Hepatic stellate cell (primary cell): Measurements from ENCODE around the gene TBC1D25.
"Not testable (repeated sequence)": the region's sequence is repeated elsewhere in the genome, so short reads cannot be mapped to it uniquely, and the experiment has no call there.

ENCODE experiments used
- DNase-seq: peaks from one replicate; pipeline ENCODE4 v3.0.0; 2011; ENCODE audit warnings: low spot score

The TBC1D25 gene

DNA sequence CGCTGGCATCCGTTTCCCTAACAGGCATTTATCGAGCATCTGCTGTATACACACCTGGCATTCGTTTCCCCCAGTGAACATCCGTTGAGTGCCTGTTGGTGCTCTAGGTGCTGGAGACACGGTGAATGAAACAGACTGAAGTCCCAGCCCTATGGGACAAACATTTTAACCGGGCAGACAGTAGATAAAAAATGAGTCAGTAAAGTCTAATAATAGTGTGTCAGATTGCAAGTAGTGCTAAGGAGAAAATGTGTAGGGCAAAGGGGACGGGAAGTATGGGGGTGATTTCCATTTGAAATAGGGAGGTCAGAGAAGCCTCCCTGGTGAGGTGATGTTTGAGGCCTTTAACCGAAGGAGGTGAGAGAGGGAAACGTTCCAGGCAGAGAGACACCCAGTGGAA is 23.2 kb upstream of the TBC1D25 start:
- DNase-seq: no peak

DNA sequence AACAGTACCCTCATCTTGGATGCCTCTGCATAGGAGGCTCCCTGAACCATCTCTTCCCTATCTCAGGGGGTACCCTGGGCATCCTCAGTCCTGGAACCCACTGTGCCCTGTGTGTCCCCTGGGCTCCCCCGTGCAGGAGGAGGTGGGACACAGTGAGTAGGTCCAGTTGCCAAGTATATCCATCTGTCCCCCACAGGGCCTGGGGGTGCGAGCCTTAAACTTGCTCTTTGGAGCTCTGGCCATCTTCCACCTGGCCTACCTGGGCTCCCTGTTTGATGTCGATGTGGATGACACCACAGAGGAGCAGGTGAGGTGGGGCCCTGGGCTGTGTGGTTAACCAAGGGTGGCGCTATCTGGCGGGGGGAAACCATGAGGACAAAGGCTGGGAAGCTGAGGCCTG is 22.5 kb upstream of the TBC1D25 start:
- no peak for DNase-seq

DNA sequence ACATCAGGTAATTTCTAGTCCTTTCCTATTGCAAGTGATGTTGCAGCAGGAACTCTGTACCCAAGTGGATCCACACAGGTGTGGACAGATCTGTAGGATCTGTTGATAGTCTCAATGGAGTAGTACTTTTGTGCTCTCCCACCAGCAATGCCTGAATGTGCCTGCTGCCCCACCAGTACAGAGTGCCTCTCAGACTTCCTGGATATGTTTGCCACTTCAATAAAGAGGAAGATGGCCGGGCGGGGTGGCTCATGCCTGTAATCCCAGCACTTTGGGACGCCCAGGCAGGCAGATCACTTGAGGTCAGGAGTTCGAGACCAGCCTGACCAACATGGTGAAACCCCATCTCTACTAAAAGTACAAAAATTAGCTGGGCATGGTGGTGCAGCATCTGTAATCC is 20.0 kb upstream of the TBC1D25 start:
- DNase-seq: not testable (repeated sequence)

DNA sequence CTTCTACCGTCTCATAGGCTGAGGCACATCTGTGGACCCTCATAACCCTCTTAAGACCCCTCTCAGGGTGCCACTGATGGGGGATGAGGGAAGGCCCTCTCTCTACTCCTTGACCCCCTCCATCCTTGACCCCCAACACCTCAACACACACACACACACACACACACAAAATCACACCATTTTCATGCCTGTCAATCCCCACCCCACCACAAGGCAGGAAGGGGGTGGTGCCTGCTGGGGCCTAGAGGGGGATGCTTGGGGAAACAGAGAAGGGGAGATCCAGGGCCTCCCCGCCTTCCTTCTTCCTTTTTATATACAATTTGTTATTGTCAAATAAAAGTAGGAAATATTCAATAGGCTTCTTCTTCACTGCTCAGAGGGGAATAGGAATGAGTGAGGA is 19.1 kb upstream of the TBC1D25 start:
- no peak for DNase-seq

DNA sequence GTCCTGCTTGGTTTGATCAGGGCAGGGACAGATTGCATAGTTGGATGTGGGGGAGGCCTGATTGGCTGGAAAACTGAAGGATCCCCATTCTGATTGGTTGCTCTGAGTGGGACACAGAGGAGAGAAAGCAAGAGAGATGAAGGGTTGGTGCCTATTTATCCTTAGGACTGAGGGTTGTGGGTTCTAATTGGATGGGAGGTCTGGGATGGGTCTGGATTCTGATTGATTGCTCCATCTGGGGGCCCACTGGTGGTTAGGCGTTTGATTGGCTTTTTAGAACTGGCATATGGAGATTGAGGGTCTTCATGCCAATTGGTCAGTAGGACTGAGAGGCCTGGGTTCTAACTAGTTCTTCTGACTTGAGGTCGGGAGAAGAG is 18.6 kb upstream of the TBC1D25 start:
- DNase-seq: no peak

DNA sequence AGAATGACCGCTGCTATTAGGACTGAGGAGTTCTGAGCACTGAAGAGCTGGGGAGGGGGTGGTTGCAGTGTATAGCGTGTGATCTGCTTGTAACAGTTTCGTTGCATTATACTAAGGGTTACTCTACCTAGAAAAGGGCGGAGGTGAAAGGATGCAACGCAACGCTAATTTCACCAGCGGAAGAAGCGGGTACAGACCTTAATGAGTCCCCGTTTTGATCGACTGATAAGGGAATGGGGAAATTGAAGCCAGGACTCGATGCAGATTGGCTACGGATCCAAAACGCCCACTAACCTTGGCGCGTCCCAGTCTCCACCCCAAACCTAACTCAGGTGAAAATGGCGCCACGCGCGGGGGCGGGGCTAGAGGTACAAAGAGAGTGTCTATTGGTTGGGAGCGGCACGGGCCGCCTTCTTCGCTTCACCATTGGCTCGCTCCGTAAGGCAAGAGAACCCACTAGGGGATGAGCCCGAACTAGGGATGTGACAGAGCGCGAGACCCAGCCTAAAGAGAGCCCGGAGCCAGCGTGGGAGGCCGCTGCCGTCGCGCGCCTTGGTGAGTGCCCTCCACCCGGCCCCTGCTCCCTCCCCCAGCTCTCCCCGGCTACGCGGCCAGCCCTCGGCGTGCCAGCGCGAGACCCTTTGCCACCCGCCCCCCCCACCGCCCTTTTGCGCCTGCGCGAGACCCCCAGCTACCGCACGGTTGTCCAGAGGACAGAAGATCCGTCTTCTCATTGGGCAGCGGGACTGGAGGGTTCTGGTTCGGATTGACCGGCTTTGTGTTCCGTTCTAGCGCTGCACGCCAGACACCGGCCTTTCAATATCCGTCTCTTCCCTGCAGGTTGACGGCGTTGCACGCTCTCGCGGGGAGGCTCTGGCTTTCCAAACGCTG is 17.9 kb upstream of the TBC1D25 start, which contains the start of gene EBP:
TSS of gene EBP (plus strand) at position 456 of the 891 bp plus-strand sequence. CDS start 1,964 bp downstream, outside the sequence.
- DNase-seq: peak; percentile 92

DNA sequence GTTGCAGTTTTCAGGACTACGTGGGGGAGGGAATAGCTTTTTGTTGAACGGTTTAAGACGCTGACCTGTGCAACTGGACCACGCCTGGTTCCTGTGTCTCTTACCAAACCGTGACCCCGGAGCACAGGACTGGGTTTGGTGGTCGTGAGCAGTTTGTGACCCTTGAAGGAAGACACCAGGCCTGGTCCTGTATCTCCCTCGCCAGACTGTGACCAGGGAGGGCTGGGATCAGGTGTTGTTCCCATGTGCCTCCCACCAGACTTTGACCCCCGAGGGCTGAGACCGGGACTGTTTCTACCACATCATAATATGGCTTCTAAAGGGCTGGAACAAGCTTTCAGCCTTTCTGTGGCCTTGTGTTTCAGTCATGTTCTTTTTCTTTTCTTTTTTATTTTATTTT is 17.2 kb upstream of the TBC1D25 start:
- DNase-seq: no peak

DNA sequence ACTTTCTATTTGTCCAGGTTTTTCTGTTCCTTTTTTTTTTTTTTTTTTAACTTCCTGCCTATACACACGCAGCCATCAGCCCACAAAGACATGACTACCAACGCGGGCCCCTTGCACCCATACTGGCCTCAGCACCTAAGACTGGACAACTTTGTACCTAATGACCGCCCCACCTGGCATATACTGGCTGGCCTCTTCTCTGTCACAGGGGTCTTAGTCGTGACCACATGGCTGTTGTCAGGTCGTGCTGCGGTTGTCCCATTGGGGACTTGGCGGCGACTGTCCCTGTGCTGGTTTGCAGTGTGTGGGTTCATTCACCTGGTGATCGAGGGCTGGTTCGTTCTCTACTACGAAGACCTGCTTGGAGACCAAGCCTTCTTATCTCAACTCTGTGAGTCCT is 15.8 kb upstream of the TBC1D25 start:
- DNase-seq: no peak

DNA sequence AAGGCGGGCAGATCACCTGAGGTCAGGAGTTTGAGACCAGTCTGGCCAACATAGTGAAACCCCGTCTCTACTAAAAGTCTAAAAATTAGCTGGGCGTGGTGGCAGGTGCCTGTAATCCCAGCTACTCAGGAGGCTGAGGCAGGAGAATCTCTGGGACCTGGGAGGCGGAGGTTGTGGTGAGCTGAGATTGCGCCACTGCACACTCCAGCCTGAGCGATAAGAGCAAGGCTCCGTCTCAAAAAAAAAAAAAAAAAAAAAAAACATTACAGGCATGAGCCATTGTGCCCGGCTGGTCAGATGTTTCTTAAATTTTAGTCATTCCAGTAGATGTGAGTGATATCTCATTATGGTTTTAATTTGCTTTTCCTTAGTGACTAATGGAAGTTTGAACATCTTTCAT is 13.7 kb upstream of the TBC1D25 start:
- DNase-seq: not testable (repeated sequence)

DNA sequence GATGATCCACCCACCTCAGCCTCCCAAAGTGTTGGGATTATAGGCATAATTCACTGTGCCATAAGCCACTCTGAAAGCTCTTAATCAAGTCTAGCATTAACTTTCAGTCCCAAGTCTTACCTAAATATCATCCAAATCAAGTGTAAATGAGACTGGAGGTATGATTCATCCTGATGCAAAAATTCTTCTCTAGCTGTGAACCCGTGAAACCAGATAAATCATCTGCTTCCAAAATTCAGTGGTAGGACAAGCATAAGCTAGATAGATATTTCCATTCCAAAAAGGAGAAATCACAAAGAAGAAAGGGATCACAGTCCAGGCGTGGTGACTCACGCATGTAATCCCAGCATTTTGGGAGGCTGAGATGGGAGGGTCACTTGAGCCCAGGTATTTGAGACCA is 8.8 kb upstream of the TBC1D25 start:
- DNase-seq: no peak

DNA sequence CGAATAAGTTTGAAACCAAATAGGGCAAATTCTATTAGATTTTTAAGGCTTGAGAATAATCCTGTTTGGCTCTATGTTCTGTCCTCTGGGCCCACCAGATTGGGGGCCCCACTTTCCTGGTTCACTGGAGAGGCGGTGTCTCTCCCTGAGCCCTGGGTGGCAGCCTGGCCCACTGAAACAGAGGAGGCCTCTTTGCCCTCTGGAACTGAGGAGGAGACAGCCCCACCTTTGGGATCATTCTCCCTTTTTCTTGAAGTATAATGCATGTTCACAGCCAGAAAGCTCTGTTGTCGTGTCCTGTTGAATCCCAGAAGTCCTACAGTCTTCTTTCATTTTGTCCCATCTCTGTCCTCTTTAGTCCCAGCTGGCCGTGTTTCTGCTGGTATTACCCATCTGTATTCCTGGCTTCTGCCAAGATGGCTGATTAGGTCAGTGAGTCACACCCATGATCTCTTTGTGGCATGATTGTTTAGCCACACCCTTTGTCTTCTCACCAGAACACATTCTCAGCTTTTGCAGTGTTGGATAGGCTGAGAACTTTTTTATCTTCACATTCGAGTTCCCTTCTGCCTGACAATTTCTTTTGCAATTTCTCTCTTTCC is 8.1 kb upstream of the TBC1D25 start:
- no peak for DNase-seq

DNA sequence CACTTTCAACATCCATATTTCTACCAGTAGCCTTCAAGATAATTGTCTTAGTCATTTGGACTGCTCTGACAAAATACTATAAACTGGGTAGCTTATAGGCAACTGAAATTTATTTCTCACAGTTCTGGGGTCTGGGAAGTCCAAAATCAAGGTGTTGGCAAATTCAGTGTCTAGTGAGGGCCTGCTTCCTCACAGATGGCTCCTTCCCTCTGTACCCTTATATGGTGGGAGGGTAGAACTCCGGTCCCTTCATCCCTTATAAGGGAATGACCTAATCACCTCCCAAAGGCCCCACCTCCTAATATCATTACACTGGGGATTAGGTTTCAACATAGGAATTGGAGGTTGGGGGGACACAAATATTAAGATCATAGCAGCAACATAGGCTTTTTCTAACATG is 7.4 kb upstream of the TBC1D25 start:
- no peak for DNase-seq

DNA sequence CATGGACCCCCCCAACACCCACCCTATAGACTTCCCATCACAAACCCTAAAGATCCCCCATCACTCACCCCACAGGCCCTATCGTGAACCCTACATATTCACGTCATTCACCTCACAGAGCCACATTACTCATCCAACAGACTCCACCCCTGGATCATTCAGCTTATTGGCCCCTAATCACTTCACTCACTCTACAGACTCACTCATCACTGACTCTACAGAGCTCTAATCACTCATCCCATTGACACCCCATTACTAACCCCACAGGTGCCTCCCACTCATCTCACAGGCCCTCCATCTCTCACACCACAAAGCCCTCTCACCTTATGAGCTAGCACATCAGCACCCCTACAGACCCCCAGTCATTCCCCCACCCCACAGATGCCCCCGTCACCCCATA is 6.3 kb upstream of the TBC1D25 start:
- DNase-seq: no peak

DNA sequence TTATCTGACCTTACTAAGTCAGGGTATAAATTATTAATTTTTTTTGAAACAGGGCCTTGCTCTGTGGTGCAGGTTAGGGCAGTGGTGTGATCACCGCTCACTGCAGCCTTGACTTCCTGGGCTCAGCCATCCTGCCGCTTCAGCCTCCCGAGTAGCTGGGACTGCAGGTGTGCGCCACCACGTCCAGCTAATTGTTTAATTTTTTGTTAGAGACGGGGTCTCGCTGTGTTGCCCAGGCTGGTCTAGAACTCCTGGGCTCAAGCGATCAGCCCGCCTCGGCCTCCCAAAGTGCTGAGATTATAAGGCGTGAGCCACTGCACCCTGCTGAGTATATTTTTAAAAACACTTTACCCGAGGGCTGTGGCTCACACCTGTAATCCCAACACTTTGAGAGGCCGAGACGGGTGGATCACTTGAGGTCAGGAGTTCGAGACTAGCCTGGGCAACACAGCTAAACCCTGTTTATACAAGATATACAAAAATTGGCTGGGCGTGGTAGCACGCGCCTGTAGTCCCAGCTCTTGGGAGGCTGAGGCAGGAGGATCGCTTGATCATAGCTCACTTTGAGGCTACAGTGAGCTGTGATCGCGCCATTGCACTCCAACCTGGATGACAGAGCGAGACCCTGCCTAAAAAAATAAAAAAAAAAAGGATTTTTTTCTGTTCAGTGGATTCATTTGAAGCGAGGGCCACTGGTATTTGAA is 721 bp upstream of the TBC1D25 start:
- DNase-seq: no peak

DNA sequence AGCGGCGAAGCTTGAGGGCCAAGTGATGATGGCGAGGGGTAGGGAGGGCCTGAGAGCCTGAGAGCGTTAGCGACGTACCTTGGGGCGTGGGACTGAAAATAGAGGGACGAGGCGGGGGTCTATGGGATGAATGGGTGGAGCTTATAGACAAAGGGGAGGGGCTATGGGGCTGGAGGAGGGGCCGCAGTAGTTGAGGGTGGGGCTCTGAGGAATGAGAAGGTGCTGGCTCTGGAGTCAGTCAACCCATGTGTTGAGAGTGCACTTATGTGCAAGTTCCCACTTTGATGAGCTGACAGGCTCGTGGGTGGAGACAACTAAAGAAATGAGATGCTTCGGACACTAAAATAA is 488 bp downstream of the TBC1D25 start:
- DNase-seq: no peak

DNA sequence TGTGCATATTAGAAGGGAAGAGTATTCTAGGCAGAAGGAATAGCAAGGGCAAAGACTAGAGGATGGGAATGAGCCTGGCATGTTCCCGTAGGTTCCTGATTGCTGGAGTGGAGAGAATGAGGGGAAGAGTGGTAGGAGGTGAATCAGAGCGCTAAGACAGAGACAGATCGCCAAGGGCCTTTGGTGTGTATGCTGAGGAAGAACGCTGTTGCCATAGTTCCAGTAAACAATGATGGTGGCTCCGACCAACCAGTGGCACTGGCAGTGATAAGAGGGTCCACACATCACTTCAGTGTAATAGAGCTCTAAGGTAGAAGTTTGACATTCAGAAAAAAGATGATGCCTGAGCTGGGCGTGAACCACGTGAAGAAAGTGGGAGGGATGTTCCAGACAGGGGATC is 966 bp downstream of the TBC1D25 start:
- no peak for DNase-seq

DNA sequence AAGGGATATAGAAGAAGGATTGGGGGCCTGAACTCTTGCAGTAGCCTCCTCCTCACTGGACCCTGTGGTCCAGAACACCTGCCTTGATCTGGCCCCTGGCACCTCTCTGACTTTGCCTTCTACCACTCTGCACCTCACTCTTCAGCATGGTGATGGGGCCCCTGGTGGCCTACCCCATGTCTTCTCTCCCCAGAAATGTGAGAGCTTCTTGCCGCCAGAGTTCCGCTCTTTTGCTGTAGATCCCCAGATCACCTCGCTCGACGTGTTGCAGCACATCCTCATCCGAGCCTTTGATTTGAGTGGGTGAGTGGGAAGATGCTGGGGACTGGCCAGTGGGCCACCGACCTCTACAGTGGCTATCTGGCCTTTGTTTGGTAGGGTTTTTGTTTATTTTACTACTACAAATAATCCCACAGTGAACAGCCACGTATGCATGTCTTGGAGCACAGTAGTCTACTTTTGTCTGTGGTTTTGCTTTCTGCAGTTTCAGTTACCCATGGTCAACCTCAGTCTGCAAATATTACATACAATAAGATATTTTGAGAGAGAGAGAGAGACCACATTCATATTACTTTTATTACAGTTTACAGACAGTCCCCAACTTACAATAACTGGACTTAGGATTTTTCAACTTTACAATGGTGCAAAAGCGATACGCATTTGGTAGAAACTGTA is 1.8 kb downstream of the TBC1D25 start:
- DNase-seq: no peak

DNA sequence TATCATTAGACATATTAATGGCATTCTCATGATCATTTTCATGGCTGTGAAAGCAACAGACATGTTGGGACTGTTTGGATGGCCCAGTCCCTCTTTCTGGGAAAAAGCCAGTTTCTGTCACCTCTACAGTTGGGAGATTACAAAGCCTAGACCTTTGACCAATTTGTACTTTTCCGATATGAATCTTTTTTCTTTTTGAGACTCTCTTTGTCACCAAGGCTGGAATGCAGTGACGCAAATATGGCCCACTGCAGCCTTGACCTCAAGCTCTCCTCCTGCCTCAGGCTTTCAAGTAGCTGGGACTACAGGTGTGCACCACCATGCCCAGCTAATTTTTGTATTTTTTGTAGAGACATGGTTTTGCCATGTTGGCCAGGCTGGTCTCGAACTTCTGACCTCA is 9.4 kb downstream of the TBC1D25 start:
- no peak for DNase-seq

DNA sequence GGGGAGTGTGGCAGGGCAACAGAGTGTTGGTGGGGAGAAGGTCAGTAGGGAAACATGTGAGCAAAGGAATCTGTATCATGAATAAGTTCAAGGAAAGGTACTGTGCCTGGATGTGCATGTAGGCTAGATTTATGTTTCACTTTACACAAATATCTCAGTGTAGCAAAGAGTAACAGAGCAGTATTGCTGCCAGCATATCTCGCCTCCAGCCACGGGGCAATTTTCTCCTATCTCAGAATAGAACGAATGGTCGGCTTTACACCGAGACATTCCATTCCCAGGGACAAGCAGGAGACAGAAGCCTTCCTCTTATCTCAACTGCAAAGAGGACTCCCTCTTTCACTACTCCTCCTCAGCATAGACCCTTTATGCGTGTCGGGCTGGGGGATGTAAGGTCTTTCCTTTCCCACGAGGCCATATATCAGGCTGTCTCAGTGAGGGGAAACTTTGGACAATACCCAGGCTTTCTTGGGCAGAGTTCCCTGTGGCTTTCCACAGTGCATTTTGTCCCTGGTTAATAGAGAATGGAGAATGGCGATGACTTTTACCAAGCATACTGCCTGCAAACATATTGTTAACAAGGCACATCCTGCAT is 16.3 kb downstream of the TBC1D25 start:
- DNase-seq: not testable (repeated sequence)

DNA sequence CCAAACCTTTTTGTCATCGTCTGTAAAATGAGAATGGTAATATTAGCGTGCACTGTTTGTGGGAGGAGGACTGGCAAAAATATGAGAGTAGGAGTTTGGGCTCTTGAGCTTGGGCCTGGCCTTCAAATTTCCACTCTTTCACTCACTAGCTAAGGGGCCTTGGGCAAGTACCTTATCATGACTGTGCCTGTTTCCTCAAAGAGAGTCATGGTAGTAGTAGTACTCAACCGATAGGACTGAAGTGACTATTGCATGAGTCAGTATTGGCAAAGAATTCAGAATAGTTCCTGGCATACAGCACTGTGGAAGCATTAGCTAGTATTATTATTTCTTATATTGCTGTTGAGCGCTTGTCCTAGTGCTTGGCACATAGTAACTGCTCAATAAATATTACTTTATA is 18.8 kb downstream of the TBC1D25 start:
- DNase-seq: peak; percentile 68

DNA sequence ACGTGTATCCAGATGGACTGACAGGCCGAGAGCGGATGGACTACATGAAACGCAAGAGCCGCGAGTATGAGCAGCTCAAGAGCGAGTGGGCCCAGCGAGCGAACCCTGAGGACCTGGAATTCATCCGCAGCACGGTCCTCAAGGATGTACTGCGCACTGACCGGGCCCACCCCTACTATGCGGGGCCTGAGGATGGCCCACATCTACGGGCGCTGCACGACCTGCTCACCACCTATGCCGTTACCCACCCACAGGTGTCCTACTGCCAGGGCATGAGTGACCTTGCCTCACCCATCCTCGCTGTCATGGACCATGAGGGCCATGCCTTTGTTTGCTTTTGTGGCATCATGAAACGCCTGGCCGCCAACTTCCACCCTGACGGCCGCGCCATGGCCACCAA is 20.1 kb downstream of the TBC1D25 start:
- no peak for DNase-seq

DNA sequence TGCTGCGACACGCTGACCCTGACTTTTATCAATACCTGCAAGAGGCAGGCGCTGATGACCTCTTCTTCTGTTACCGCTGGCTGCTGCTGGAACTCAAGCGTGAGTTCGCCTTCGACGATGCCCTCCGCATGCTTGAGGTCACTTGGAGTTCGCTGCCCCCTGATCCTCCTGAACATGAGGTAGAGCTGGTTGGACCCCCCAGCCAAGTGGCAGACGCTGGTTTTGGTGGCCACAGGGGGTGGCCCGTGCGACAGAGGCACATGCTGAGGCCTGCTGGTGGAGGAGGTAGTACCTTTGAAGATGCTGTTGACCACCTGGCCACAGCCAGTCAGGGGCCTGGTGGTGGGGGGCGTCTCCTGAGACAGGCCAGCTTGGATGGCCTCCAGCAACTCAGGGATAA is 20.5 kb downstream of the TBC1D25 start:
- DNase-seq: no peak
